ENCODE measurements around the gene MYRIP.

- TF ChIP-seq POLR2AphosphoS5 (IDR thresholded peaks at IDR 0.05; ENCODE audit: borderline replicate concordance, low read depth, low read length) (no peak), EZH2 (IDR thresholded peaks at IDR 0.05) (no peak), FOXP2 (optimal IDR thresholded peaks at IDR 0.05; ENCODE audit: control extremely low read depth, extremely low read length, insufficient read depth) (no peak)
Observed at GRCh38 chr3:40108643-40109042, 299.2 kb downstream of the MYRIP start.
